K562 (cell line): ENCODE data around the gene NR3C2. TPM values are rescaled to one million over a fixed set of nuclear protein-coding genes. Genes with fewer than 3 reads are reported as not detected.

Experiments
- ATAC-seq: fragments of 200-7000 bp; cut with Tn5 transposase; 3 replicates; pipeline ENCODE4 v1.9.1; 2020; ENCODE audit warnings: moderate library complexity
- BruUV-seq: library from RNA; stranded (reverse); fragments of 400-500 nt; replicated peaks from 2 replicates; lab custom pipeline; 2021; lab: Mats Ljungman, UMichigan
- CTCF ChIA-PET: fragments of 300-600 bp; formaldehyde crosslinking; extraction: SDS; loops from one replicate; lab custom pipeline; 2021; ENCODE audit warnings: low intra/inter-chr PET ratio; lab: Yijun Ruan, JAX
- POLR2A ChIA-PET: fragments of 300-600, 350-650 bp; sonication (Branson Sonifier 250); formaldehyde crosslinking; extraction: SDS; loops from one replicate; lab custom pipeline; 2021; ENCODE audit warnings: antibody characterized with exemption, inconsistent platforms; lab: Yijun Ruan, JAX
- DNase-seq, 4 experiments: peaks; one replicate each; pipeline versions ENCODE4 v3.0.0 to v3.0.0-alpha.2; 2011 to 2018; ENCODE audit warnings: low spot score in 3 of 4, mixed read lengths in 3 of 4; ENCODE audit errors: extremely low read depth in 1 of 4
- FAIRE-seq: peaks from 2 replicates; lab custom pipeline; 2011; peaks lifted over from hg19 to GRCh38; lab: Jason Lieb, UNC
- H2AFZ ChIP-seq: 2 replicates; pipeline ENCODE4 v1.6.0; 2011; ENCODE audit warnings: low read depth, low read length, control low read depth, inconsistent platforms
- H3K27ac ChIP-seq: fragments of 200-600 bp; 3 replicates; pipeline ENCODE4 v1.8.0; 2011; ENCODE audit warnings: low read depth, mild to moderate bottlenecking, control low read depth, inconsistent platforms, low read length, moderate library complexity, mixed read lengths; ENCODE audit errors: extremely low read depth
- H3K27me3 ChIP-seq, 2 experiments: fragments of 300-600 bp in 1 of 2; 2 replicates in 1 of 2; 3 replicates in 1 of 2; pipeline versions ENCODE4 v1.6.0 to v1.8.0; 2011; ENCODE audit warnings: inconsistent platforms in 2 of 2, low read length in 2 of 2, mild to moderate bottlenecking in 1 of 2, mixed read lengths in 1 of 2, moderate library complexity in 1 of 2; ENCODE audit not compliant: control insufficient read depth in 2 of 2, insufficient read depth in 2 of 2
- H3K36me3 ChIP-seq: fragments of 300-600 bp; 3 replicates; pipeline ENCODE4 v1.8.0; 2011; ENCODE audit warnings: mild to moderate bottlenecking, low read length, inconsistent platforms; ENCODE audit not compliant: control insufficient read depth, insufficient read depth
- H3K4me1 ChIP-seq, 2 experiments: fragments of 200-600 bp in 1 of 2; replicated peaks in 1 of 2; 2 replicates in 1 of 2; 3 replicates in 1 of 2; pipeline versions ENCODE4 v1.5.1 to v1.8.0; 2011; ENCODE audit warnings: inconsistent platforms in 2 of 2, low read length in 2 of 2, mild to moderate bottlenecking in 1 of 2, mixed read lengths in 1 of 2, moderate library complexity in 1 of 2; ENCODE audit not compliant: control insufficient read depth in 2 of 2, insufficient read depth in 2 of 2
- H3K4me2 ChIP-seq: 2 replicates; pipeline ENCODE4 v1.6.1; 2011; ENCODE audit warnings: low read length, control low read depth, inconsistent platforms, mixed read lengths; ENCODE audit not compliant: insufficient read depth
- H3K4me3 ChIP-seq: fragments of 200-600 bp; sonication (generic), shearing (Covaris generic); 2 replicates; pipeline ENCODE4 v1.5.1; 2016; ENCODE audit warnings: control low read depth, inconsistent platforms
- H3K79me2 ChIP-seq: fragments of 200-600 bp; 3 replicates; pipeline ENCODE4 v1.8.0; 2011; ENCODE audit warnings: low read length, inconsistent platforms; ENCODE audit not compliant: control insufficient read depth, insufficient read depth
- H3K9ac ChIP-seq, 2 experiments: 2 replicates each; pipeline versions ENCODE4 v1.6.0 to v1.6.1; 2011; ENCODE audit warnings: low read depth in 2 of 2, low read length in 2 of 2, control low read depth in 1 of 2, inconsistent platforms in 1 of 2, mild to moderate bottlenecking in 1 of 2, mixed read lengths in 1 of 2; ENCODE audit not compliant: insufficient read depth in 1 of 2
- H3K9me1 ChIP-seq: one replicate; pipeline ENCODE4 v1.6.0; 2011; ENCODE audit warnings: inconsistent platforms, mild to moderate bottlenecking, low read length, moderate library complexity; ENCODE audit not compliant: control insufficient read depth, insufficient read depth
- H3K9me3 ChIP-seq: replicated peaks from 2 replicates; pipeline ENCODE4 v1.5.1; 2011; ENCODE audit warnings: low read depth, low read length, inconsistent platforms; ENCODE audit not compliant: control insufficient read depth, insufficient read depth
- H4K20me1 ChIP-seq: replicated peaks from 2 replicates; pipeline ENCODE4 v1.6.1; 2011; ENCODE audit warnings: low read length, inconsistent platforms, mixed read lengths; ENCODE audit not compliant: control insufficient read depth, insufficient read depth
- ARID1B ChIP-seq: fragments of 450-650 bp; IDR thresholded peaks from 2 replicates; pipeline ENCODE4 v1.6.1; 2016; ENCODE audit warnings: antibody characterized with exemption, mild to moderate bottlenecking, inconsistent platforms
- ARID2 ChIP-seq: fragments of 450-650 bp; IDR thresholded peaks from 2 replicates; pipeline ENCODE4 v1.6.1; 2017; ENCODE audit warnings: antibody characterized with exemption, mild to moderate bottlenecking
- CBFB ChIP-seq: sonication (generic); formaldehyde crosslinking; IDR thresholded peaks from 2 replicates; pipeline ENCODE4 v1.4.0; 2020; ENCODE audit warnings: mild to moderate bottlenecking, missing genetic modification reagents
- CSDE1 ChIP-seq, 2 experiments: fragments of 450-650 bp; IDR thresholded peaks; 2 replicates each; pipeline ENCODE4 v1.6.1; 2016; ENCODE audit warnings: mild to moderate bottlenecking in 1 of 2
- EZH2 ChIP-seq: IDR thresholded peaks from 2 replicates; pipeline ENCODE4 v1.6.1; 2012; ENCODE audit warnings: low read depth, mild to moderate bottlenecking, inconsistent platforms, low read length, borderline replicate concordance
- GABPB1 ChIP-seq: sonication (generic); formaldehyde crosslinking; IDR thresholded peaks from 2 replicates; pipeline ENCODE4 v1.8.0; 2022; ENCODE audit warnings: mild to moderate bottlenecking, missing genetic modification reagents
- MTA3 ChIP-seq: fragments of 450-650 bp; formaldehyde crosslinking; IDR thresholded peaks from 2 replicates; pipeline ENCODE4 v1.6.1; 2017; ENCODE audit warnings: mild to moderate bottlenecking, borderline replicate concordance
- STAT5A ChIP-seq: IDR thresholded peaks from 2 replicates; pipeline ENCODE4 v1.6.1; 2012; ENCODE audit warnings: low read length, inconsistent platforms, borderline replicate concordance
- TAF15 ChIP-seq: fragments of 200-400 bp; formaldehyde crosslinking; IDR thresholded peaks from 2 replicates; pipeline ENCODE4 v1.6.1; 2017; ENCODE audit warnings: mild to moderate bottlenecking, low read depth, low read length, moderate library complexity
- ZNF239 ChIP-seq: fragments of 250-450 bp; sonication (Bioruptor Pico); IDR thresholded peaks from 2 replicates; pipeline ENCODE4 v1.4.0; 2020; ENCODE audit warnings: mild to moderate bottlenecking
- ZNF696 ChIP-seq: fragments of 250-450 bp; sonication (Bioruptor Pico); conservative IDR thresholded peaks from 2 replicates; pipeline ENCODE4 v1.4.0; 2020; ENCODE audit warnings: mild to moderate bottlenecking, moderate library complexity
- ZNF79 ChIP-seq: fragments of 250-450 bp; sonication (Bioruptor Pico); IDR thresholded peaks from 2 replicates; pipeline ENCODE4 v1.4.0; 2020; ENCODE audit warnings: low read depth, mild to moderate bottlenecking, moderate library complexity
- WGBS: fragments of 100-300 bp; shearing (Covaris generic); methylation state at CpG from one replicate; pipeline ENCODE4 v1.1.6; 2016; ENCODE audit warnings: low coverage, mixed read lengths; ENCODE audit not compliant: insufficient coverage; ENCODE audit errors: missing lambda C conversion rate; 5-methylcytosine and 5-hydroxymethylcytosine counted together
- in situ Hi-C: fragments of 300-500 bp; cut with MboI; formaldehyde crosslinking; loops from 4 replicates; pipeline ENCODE4 v1.15.0; 2018; ENCODE audit warnings: inconsistent platforms, mixed read lengths
- intact Hi-C: fragments of 100-400 bp; cut with micrococcal nuclease; formaldehyde crosslinking; loops from 2 replicates; pipeline ENCODE4 v1.14.2; 2022
- polyA plus RNA-seq, 8 experiments: library from polyadenylated mRNA; depleted of rRNA in 4 of 8; stranded (reverse) in 5 of 8; unstranded in 3 of 8; fragments of >200 nt; fragmentation: Nextera tagmentation in 2 of 8; fragmentation: Illumina TruSeq in 1 of 8; extraction: Ambion mirVana in 2 of 8; extraction: Trizol in 1 of 8; gene quantifications; 2 replicates each; pipeline versions ENCODE4 v1.2.1 to v1.2.3, GENCODE V29; 2011 to 2014; ENCODE audit warnings: inconsistent platforms in 1 of 8, missing spikeins in 1 of 8
- total RNA-seq, 7 experiments: library from RNA; depleted of rRNA in 6 of 7; stranded (reverse); fragments of >200 nt in 6 of 7; fragmentation: Illumina TruSeq in 2 of 7; extraction: Trizol in 2 of 7; gene quantifications; 2 replicates each; pipeline versions ENCODE4 v1.2.1 to v1.2.3, GENCODE V29; 2011 to 2021; ENCODE audit warnings: low replicate concordance in 1 of 7
- TF ChIP-seq, protein P1 (sequence below): fragments of 250-450 bp; sonication (Bioruptor Pico); IDR thresholded peaks from 2 replicates; pipeline ENCODE4 v1.5.0; 2021
- TF ChIP-seq, protein P2 (sequence below): sonication (generic); formaldehyde crosslinking; IDR thresholded peaks from 2 replicates; pipeline ENCODE4 v1.8.0; 2022; ENCODE audit warnings: mild to moderate bottlenecking, missing genetic modification reagents

The NR3C2 gene
- total and polyA plus RNA-seq, 9 of the 15 experiments (the other 6 are each of a cell fraction or from before 2014, with no cell fraction given) = 0.01 to 0.28 (median 0.16) TPM; not detected in 2

DNA sequence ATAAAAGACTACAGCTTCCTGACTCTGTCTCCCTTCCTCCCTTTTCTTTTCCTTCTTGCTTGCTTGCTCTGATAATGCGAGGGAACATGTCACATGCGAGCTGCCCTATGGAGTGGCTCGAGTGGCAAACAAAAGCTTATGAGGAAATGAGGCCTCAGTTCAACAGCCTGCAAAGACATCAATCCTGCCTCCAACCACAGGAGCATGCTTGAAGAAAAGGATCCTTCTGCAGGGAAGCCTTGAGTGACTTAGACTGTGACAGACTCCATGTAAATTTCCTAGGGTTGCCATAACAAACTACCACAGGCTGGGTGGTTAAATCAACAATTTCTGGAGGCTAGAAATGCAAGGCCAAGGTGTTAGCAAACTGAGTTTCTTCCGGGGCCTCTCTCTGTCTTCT lies 152.5 kb downstream of the NR3C2 start:
- Histone ChIP-seq H3K4me2 (no peak overlapping the region), H3K4me3 (no peak overlapping the region), H3K79me2 (no peaks in the 10 kb centered on the region), H3K9me3 (no peaks in the 10 kb centered on the region; the same call in 1 of the 2 replicates), H3K27me3 (no peaks in the 10 kb centered on the region), H3K27ac (no peak overlapping the region), H4K20me1 (no peaks in the 10 kb centered on the region), H2AFZ (no peak overlapping the region), H3K4me1 (no peaks in the 10 kb centered on the region), H3K9ac (no peak overlapping the region), H3K36me3 (no peaks in the 10 kb centered on the region), H3K9me1 (no peaks in the 10 kb centered on the region)
- FAIRE-seq (no peak), DNase-seq (no peak), ATAC-seq (no peak)
- 0% methylated on average over 4 of the region's 4 CpGs for WGBS
- CTCF ChIA-PET = no interaction called here
- no TSS peak for BruUV-seq
- in situ Hi-C loops = no loop called here
- TF ChIP-seq CBFB = no peak
- no peak for TF ChIP-seq ARID2
- TF ChIP-seq, protein P1, sequence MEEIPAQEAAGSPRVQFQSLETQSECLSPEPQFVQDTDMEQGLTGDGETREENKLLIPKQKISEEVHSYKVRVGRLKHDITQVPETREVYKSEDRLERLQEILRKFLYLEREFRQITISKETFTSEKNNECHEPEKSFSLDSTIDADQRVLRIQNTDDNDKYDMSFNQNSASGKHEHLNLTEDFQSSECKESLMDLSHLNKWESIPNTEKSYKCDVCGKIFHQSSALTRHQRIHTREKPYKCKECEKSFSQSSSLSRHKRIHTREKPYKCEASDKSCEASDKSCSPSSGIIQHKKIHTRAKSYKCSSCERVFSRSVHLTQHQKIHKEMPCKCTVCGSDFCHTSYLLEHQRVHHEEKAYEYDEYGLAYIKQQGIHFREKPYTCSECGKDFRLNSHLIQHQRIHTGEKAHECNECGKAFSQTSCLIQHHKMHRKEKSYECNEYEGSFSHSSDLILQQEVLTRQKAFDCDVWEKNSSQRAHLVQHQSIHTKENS (CRISPR knock-in tag) = no peak
- TF ChIP-seq MTA3 = no peak
- no peak for TF ChIP-seq STAT5A
- no peak for TF ChIP-seq ZNF696 (CRISPR knock-in tag)
- TF ChIP-seq, protein P2, sequence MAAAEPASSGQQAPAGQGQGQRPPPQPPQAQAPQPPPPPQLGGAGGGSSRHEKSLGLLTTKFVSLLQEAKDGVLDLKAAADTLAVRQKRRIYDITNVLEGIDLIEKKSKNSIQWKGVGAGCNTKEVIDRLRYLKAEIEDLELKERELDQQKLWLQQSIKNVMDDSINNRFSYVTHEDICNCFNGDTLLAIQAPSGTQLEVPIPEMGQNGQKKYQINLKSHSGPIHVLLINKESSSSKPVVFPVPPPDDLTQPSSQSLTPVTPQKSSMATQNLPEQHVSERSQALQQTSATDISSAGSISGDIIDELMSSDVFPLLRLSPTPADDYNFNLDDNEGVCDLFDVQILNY (CRISPR knock-in tag) = no peak
- TF ChIP-seq GABPB1 (CRISPR knock-in tag) = no peak
- no peak for TF ChIP-seq EZH2
- TF ChIP-seq TAF15 = no peak
- TF ChIP-seq ZNF239 (CRISPR knock-in tag) = no peak
- TF ChIP-seq ARID1B = no peak
- no peak for TF ChIP-seq CSDE1 (IDR thresholded peaks at IDR 0.05)
- TF ChIP-seq ZNF79 (CRISPR knock-in tag) = no peak
- intact Hi-C loops = no loop called here
- POLR2A ChIA-PET = no interaction called here
